Stimulated activated CD4-positive, alpha-beta T cell treated with anti-CD3 and anti-CD28 coated beads, Interleukin-4, amount 100 ng/mL, for 48 hours (primary cell): ENCODE data around the gene ZNF691.
"Not testable (repeated sequence)": the region's sequence is repeated elsewhere in the genome, so short reads cannot be mapped to it uniquely, and the experiment has no call there.

ENCODE experiments used
- DNase-seq, 2 donors: peaks; one replicate each; pipeline ENCODE4 v3.0.0-alpha.2; 2020; ENCODE audit warnings: low read depth in 2 of 2

Gene ZNF691

DNA sequence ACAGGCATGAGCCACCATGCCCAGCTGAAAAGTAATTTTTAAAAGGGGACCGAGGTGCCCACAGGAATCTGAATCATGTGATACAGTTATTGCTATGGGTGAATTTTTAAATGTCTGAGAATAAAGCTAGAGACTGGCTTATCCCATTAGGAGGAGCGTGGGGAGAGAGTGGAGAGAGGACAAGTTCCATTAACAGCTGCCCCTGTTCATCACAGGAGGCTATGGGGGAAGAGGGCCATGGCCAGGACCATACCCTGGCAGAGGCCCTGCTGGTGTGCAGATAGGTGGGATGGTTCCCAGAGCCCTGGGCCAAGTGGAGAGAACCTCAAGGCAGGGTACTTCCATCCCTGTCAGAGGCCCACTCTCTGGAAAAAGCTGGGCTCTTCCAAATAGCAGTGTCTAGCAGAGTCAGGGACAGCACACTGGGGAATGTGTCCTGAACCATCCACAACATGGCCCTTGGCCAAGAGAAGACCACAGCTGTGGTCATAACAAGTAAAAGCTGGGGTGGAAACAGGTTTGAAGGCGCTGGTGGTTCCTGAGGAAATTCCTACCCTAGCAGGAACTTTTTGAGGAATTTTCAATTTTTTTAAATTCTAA lies 13.7 kb upstream of the ZNF691 start:
- DNase-seq = no peak

DNA sequence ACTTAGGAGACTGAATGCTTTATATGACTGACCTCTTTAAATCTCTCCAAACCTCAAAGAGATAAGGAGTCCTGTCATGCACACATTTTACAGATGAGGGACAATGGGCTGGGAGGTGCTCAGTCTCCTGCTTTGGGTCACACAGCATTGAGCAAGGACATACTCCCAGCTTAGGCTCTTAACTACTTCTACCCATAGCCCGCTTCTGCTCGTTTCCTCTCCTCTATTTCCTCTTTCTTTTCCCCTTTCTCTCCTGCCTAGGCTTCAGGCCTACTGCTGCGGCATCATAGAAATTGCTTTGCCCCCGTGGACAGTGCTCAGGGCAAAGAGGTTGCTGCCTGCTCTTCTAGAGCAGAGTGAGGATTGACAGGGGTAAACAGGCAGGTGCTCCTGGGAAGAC lies 12.4 kb upstream of the ZNF691 start:
- DNase-seq = no peak

DNA sequence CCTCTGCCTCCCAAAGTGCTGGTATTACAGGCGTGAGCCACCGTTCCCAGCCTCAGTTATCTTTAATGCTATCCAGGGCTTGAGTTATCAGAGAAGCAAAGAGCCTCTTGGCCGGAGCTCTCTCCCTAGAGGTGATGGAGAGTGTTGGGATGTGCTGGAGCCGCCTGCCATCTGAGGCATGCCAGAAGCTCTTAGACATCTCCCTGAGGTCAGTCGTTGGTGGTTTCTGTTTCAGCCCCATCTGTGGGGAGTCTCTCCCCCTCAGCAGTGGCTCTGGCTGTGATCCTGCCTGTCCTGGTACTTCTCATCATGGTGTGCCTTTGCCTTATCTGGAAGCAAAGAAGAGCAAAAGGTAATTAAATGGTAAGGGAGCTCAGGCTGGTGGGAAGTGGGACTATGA lies 11.6 kb upstream of the ZNF691 start:
- DNase-seq = no peak

DNA sequence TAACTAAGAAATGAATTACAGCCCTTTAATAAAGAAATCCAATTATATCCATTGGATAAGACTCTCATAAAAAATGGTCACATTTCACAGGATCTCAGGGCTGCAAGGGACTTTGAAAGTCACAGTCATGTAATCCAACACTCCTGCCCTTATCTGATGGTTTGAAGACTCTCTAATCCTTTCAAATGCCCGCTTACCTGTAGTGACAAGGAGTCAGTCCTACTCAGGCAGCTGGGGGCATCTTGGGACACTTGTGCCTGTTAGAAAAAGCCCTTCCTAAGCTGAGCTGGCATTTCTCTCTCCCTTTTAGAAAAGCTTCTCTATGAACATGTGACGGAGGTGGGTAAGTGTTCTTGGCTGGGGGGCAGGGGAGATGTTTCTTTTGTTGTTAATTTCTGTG lies 11.0 kb upstream of the ZNF691 start:
- no peak for DNase-seq

DNA sequence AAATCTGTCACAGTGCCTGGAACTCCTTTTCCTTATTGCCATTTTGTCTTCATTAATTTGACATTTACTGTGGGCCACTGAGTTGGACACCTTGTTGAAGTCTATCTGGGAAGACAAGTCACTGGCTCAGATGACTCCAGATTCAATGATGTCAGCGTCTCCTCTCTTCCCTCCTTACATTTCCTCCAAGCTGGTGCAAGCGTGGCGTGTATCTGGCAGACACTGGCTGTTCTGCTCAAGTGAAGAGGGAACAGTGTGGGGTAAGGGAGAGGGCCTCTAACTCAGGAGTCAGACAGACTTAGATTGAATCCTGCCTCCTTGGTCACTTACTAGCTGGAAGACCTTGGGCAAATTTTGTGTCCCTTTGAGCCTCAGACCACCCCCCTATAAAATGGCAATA lies 8.7 kb upstream of the ZNF691 start:
- DNase-seq = no peak

DNA sequence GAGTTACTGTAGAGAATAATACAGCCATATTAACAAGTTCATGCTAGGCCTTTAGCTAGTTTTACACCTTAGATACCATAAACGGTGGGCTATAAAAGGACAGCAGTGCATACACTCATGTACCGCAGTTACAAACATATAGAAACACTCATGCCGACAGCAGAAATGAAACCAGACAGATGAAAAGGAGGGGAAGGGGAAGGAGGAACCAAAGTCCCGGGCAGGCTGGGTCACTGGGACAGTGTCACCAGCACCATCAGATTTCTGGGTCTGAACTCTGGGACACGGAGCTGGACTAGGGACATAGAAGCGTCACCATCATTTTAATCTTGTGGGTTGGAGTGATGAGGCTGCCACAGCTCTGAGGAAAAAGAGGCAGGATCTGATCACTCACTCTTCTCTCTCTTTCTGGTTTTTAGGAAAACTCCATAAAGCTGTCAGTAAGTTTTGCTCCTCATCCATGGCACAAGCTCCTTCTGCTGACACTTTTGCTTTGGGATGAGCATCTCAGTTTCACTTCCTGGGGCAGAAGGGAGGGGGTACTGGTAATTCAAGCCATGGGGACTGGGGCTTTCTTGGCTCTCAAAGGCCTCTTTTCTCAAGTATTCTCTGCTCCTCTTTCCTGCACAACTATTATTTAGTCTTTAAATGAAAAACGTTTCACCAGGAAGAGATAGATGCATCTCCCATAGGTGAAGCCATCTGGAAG lies 7.8 kb upstream of the ZNF691 start:
- DNase-seq = no peak

DNA sequence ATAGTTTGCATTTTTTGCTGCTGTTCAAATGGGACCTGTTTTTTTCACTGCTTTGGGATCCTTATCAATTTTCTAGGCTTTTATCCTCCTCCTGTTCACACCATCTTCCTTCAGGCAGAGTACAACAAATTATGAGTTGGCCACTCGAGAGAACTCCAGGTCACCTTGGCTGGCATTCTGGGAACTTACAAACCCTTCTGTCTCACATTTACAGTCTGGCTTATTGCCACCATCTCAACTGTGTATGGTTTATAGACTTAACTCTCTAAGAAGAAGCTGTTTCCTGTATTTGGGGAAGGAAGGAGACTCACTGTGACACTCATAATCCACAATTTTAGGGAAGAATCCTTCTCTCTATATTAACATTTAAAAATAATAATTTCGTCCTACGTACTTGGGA lies 5.4 kb upstream of the ZNF691 start:
- DNase-seq = no peak

DNA sequence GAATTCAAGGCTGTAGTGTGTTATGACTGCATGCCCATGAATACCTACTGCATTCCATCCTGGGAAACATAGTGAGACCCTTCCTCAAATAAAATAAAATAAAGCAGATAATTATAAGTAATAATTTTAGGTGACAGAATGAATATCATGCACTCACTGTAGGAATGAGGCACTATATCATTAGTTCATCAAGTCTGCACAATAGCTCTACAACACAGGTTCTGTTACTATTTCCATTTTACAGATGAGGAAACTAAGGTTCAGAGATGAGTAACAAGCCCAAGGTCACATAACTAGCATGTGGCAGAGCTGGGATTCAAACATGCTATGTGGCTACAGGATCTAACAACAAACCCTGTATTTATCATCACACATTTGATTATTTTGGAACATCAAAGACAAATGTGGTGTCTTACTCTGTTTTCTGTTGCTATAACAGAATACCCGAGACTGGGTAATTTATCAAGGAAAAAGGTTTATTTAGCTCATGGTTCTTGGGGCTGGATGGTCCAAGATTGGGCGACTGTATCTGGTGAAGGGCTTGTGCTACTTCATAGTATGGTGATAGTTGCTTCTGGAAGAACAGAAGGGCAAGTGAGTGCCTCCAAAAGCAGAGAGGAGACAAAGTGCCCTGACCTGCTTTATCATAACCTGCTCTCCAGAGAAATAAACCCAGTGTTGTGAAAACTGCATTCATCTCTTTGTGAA lies 4.8 kb upstream of the ZNF691 start:
- DNase-seq = no peak

DNA sequence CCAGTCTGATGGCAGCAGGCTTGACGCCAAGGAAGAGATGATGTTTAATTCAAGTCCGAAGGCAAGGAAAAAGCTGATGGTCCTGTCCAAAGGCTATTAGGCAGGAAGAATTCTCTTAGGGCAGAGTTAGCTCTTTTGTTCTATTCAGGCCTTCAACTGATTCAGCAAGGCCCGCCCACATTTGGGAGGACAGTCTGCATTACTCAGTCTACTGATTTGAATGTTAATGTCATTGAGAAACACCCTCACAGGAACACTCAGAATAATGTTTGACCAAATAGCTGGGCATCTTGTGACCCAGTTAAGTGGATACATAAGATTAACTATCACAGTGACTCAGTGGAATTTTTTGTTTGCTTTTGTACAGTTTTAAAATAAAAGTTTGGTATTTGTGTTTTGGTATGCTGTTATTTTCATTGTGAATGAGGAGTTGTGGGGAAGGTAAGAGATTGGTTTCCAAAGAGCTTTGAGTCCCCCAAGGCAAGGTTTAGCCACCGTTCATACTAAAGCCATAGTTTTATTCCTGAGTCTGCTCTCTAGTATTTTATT lies 1.7 kb upstream of the ZNF691 start:
- DNase-seq = no peak

DNA sequence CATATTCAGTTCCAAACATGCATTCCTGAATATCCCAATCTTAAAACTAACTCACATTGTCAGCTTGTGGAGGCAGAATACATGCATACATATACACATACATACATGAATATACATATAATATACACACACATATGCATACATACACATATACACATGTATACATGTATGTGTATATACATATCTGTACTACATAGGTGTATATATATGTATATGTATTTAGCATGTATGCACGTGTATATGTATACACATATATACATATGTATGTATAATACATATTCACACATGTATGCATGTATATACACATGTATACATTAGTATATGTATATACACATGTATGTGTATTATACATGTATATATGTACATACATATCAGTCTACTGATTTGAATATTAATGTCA lies 1.2 kb upstream of the ZNF691 start:
- no peak for DNase-seq

DNA sequence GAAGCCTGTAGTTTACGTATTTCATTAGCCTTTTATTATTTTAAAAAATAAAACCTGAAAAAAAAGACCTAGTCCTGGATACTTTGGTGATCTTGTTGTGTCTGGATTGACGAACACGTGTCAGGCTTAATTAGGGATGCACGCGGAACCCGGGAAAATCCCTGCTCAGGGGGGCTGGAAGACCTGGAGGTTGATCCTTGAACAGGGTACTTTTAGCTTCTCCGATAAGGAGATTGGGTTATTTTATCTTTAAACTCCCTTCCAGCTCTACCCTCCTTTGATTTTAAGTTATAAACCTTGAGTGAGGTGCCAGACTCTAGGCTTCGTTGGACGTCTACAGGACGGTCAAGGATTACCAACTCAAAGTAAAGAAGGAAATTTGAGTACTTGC lies 552 bp upstream of the ZNF691 start:
- no peak for DNase-seq

DNA sequence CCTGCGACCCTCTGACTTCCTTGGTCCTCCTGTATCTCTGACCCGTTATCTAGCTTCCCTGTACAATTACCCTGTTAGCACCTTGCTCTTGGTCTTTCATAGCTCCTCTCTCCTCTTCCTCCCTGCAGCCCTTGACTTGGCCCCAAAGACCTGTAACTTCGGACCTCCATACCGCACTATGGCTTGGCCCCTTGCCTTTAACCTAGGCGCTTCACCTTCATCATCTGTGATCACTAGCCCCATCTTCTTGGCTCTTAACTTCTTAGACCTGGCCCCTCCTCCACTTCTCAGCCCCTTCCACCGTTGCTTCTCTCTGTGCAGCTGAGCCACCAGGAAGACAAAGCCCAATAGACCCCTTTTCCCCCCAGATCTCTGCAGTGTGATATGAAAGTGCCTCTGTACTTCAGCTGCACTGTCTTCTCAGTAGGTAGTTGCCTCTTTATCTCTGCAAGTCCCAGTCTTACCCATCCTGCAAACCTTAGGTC lies 740 bp downstream of the ZNF691 start:
- DNase-seq = no peak

DNA sequence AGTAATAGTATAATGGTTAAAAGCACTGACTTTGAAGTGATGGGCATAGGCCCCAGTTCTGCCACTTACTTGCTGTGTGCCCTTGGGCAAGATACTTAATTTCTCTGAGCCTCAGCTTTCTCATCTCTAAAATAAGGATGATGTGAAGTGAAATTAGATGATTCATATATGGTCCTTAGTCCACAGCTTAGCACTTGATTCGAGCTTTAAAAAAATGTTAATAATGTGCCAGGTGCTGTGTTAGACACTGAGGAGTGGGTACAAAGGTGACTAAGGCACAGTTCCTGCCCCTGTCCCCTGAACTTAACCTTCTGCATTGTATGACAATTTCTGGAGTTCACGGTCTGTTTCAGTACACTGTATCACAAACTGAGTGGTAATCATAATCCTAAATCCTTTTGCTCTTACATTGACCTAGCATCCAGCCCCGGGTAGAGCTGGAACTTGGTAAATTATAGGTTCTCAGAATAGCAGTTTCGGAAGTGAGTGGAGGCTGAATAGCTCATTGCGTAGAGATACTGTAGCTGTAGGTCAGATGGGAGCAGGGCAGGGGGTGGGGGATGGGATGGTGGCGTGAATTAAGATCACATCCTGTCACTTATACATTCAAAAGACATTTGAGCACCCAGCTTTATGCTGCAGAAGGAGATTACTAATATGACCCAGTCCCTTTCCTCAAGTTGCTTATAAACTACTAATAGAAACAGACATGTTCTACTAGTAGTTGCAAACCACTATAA lies 1.5 kb downstream of the ZNF691 start:
- DNase-seq = no peak

DNA sequence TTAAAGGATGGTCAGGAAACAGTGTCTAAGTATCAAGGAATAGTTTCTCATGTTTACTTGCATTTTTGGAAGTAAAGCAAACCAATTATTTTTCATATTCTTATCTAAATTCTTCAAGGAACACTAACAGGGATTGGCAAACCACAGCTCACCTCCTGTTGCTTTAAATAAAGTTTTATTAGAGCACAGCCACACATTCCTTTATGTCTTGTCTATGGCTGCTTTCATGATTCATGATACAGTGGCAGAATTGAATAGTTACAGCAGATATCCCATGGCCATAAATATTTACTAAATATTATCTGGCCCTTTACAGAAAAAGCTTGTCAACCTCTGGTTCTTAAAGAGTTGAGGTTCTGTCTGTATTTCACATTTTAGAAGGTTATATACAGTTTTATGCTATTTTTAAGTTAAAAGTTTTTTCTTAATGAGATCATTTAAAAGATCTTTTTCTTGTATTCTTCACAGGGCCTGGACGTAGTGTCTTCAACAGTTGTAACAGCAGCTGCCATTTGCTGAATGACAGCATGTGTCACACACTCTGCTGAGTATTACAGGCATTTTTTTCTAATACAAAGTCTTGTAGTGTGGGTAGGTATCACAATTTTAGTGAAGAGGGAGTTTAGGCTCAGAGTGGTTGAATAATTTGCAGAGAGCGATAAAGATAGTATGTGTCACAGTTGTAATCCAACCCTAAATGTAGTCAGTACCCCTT lies 2.6 kb downstream of the ZNF691 start:
- no peak for DNase-seq

DNA sequence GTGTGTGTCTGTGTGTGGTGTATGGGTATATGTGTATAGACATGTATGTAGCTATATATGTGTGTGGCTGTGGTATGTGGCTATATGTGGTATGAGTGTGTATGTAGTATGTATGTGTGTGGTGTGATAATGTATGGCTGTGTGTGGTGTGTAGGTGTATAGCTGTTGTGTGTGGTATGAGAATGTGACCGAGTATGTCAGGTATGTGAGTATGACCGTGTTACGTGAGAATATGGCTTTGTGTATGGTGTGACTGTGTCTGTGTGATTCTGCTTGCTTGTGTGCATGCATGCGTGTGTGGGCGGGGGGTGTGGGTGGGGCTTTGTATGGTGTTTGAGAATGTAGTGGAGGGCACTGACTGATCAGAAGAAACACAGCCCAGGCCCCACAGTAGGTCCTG lies 3.5 kb downstream of the ZNF691 start:
- no peak for DNase-seq

DNA sequence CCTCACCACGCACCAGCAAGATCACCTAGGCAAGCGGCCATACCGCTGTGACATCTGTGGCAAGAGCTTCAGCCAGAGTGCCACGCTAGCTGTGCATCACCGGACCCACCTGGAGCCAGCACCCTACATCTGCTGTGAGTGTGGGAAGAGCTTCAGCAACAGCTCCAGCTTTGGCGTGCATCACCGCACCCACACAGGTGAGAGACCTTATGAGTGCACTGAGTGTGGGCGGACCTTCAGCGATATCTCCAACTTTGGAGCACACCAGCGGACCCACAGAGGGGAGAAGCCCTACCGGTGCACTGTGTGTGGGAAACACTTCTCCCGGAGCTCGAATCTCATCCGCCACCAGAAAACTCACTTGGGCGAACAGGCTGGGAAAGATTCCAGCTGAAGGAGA lies 5.0 kb downstream of the ZNF691 start:
- no peak for DNase-seq

DNA sequence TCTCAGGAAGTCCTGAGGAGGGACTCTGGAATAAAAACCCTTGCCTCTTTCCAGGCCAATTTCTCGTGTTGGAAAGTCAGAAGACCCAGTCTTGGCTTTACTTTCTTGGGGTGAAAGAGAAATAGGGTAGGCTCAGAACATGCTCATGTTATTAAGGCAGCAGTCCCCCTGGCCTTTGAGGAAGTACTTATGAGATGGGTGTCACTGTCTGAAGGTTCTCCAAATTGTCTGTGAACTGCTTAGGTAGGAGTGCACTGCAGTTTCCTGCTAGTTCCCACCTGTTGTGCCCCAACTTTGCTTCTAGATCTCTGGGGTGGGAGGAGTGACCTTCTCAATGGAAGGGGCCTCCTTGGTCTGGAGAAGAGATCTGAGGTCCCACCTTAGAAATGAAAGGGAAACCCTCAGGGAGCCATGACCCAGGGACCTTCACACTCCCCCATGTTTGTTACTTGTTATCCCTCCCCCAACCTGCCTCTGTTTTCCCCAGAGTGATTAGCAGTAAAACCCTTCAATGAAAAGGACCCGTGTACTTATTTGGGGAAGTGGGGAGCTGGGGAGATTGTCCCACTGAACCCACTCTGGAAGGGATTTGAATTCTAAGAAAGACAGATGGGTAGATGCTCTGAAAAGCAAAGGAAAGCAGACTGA lies 5.7 kb downstream of the ZNF691 start:
- no peak for DNase-seq

DNA sequence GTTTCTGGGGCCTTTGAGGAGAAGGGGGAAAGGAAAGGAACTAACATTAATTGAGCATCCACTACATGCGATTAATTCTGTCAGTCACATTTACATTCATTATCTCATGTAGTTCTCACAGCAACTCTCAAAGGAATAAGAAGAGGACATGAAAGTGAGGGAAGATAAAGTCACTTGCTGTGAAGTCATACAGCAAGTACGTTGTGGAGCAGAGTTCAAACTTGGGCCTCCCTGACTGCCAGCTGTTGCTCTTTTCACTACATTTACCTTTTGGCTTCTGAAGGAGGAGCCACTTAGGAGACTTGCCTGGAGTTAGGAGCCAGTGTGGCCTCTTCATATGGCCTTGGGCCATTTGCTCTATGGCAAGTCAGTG lies 6.2 kb downstream of the ZNF691 start:
- no peak for DNase-seq

DNA sequence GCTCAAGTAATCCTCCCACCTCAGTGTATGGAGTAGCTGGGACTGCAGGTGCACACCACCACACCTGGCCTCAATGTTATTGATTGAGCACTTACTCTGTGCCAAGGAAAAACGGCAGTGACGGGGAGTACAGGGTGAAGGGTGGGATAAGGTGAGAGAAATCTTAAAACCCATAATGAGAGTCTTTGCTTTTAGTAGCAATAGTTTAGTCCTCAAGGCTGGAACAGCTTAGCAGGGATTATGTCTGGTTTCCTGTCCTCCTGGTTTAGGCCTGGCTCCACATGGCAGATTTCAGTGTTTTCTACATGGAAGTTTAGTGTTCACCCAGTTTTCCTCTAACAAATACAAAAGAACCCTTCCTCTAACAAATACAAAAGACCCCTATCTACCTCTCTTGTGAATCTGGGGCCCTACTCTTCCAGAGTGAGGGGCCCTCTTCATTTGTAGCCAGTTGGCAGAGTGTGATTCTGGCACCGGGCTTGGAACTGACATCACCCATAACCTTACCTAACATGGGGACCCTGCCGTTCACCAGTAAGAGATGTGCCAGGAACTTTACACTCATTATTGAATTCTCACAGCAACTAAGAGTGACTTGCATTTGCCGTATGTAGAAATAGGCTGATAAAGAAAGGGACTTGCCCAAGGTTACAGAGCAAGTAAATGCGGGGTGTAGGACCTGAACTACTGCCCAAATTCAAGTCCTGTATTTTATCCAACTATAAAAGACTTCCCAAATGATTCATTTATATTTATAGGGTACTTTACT lies 6.9 kb downstream of the ZNF691 start:
- DNase-seq = no peak

DNA sequence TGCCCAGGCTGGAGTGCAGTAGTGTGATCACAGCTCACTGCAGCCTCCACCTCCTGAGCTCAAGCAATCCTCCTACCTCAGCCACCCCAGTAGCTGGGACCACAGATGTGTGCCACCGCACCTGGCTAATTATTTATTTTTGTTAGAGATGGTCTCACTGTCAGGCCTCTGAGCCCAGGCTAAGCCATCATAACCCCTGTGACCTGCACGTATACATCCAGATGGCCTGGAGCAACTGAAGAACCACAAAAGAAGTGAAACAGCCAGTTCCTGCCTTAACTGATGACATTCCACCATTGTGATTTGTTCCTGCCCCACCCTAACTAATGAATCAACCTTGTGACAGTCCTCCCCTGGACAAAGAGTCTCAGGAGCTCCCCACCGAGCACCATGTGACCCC lies 10.1 kb downstream of the ZNF691 start:
- not testable (repeated sequence) for DNase-seq
